OCI-LY1 (cell line): Measurements from ENCODE around the gene ZBTB46.

Source experiments
- H2AFZ ChIP-seq: fragments of 200-600 bp; sonication (generic), shearing (Covaris generic); 2 replicates; pipeline ENCODE4 v1.6.0; 2014; ENCODE audit warnings: antibody characterized with exemption, mild to moderate bottlenecking, low read length
- H3F3A ChIP-seq: fragments of 200-600 bp; sonication (generic), shearing (Covaris generic); 2 replicates; pipeline ENCODE4 v1.6.0; 2014; ENCODE audit warnings: mild to moderate bottlenecking, antibody characterized with exemption, low read length, moderate library complexity; ENCODE audit not compliant: insufficient read depth
- H3K27ac ChIP-seq: fragments of 200-600 bp; sonication (generic); 2 replicates; pipeline ENCODE4 v1.5.1; 2014; ENCODE audit warnings: low read length, mixed run types, mild to moderate bottlenecking, low read depth; ENCODE audit not compliant: poor library complexity, severe bottlenecking
- H3K27me3 ChIP-seq: fragments of 200-600 bp; sonication (generic); 2 replicates; pipeline ENCODE4 v1.6.0; 2014; ENCODE audit warnings: antibody characterized with exemption, mild to moderate bottlenecking, low read length, moderate library complexity; ENCODE audit not compliant: insufficient read depth
- H3K36me3 ChIP-seq: fragments of 200-600 bp; sonication (generic); 2 replicates; pipeline ENCODE4 v1.6.1; 2014; ENCODE audit warnings: mild to moderate bottlenecking, antibody characterized with exemption, low read length, moderate library complexity, mixed read lengths; ENCODE audit not compliant: insufficient read depth
- H3K4me1 ChIP-seq: fragments of 200-600 bp; sonication (generic); 2 replicates; pipeline ENCODE4 v1.5.1; 2014; ENCODE audit warnings: mild to moderate bottlenecking, low read length, moderate library complexity; ENCODE audit not compliant: insufficient read depth, severe bottlenecking
- H3K4me2 ChIP-seq: fragments of 200-600 bp; sonication (generic), shearing (Covaris generic); 2 replicates; pipeline ENCODE4 v1.6.1; 2014; ENCODE audit warnings: low read length
- H3K4me3 ChIP-seq: fragments of 200-600 bp; sonication (generic); 2 replicates; pipeline ENCODE4 v1.5.1; 2014; ENCODE audit warnings: low read length, low read depth, mild to moderate bottlenecking, mixed read lengths; ENCODE audit not compliant: poor library complexity, severe bottlenecking
- H3K79me2 ChIP-seq: fragments of 200-600 bp; shearing (Covaris generic); 2 replicates; pipeline ENCODE4 v1.6.1; 2016; ENCODE audit warnings: mixed run types, low read length, mixed read lengths; ENCODE audit not compliant: insufficient read depth
- H3K9ac ChIP-seq: fragments of 200-600 bp; sonication (generic), shearing (Covaris generic); 2 replicates; pipeline ENCODE4 v1.6.1; 2014; ENCODE audit warnings: mild to moderate bottlenecking, low read length, mixed read lengths
- H3K9me2 ChIP-seq: fragments of 200-600 bp; sonication (generic), shearing (Covaris generic); 2 replicates; pipeline ENCODE4 v1.6.1; 2014; ENCODE audit warnings: low read depth, mild to moderate bottlenecking, low read length, mixed read lengths
- H3K9me3 ChIP-seq: fragments of 200-600 bp; shearing (Covaris generic); 2 replicates; pipeline ENCODE4 v1.6.1; 2014; ENCODE audit warnings: low read length, mixed read lengths
- H4K20me1 ChIP-seq: fragments of 200-600 bp; sonication (generic), shearing (Covaris generic); 2 replicates; pipeline ENCODE4 v1.6.0; 2016; ENCODE audit warnings: mild to moderate bottlenecking, low read length; ENCODE audit not compliant: insufficient read depth
- EZH2 ChIP-seq: fragments of 200-600 bp; sonication (generic), shearing (Covaris generic); IDR thresholded peaks from 2 replicates; pipeline ENCODE4 v1.8.0; 2017; ENCODE audit warnings: borderline replicate concordance, mixed run types, mild to moderate bottlenecking, antibody characterized with exemption, low read length, moderate library complexity, mixed read lengths
- TF ChIP-seq, protein P1 (sequence below): fragments of 200-600 bp; sonication (generic), shearing (Covaris generic); IDR thresholded peaks from 2 replicates; pipeline ENCODE4 v1.5.1; 2017; ENCODE audit warnings: mild to moderate bottlenecking, antibody characterized with exemption, low read length, moderate library complexity, mixed read lengths

The ZBTB46 gene

DNA sequence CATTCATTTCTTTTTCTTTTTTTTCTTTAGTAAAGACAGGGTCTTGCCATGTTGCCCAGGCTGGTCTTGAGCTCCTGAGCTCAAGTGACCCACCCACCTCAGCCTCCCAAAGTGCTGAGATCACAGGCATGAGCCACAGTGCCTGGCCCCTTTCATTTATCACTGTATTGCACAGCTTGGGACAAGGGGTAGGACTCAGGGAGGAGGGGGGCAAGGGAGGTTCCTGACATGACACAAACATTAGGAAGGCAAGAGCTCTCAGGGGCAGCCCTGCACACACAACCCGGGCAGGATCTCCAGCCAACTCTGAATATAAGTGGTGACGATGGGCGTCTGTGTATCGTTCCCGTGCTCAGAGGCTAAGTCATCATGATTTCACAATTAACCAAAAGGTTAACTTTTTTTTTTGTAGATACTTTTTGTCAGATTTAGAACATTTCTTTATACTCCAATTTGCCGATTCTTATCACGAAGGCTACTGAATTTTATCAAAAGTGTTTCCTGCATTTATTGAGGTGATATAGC, 71.6 kb downstream of the ZBTB46 start:
- Histone ChIP-seq H3K27ac (no peak overlapping the region), H3K9ac (no peak overlapping the region), H3K9me2 (no peaks in the 10 kb centered on the region), H2AFZ (no peak overlapping the region), H3K27me3 (peaks cover 12% of the 10 kb centered on the region; the same call in 1 of the 2 replicates), H3K9me3 (no peaks in the 10 kb centered on the region), H3F3A (no peaks in the 10 kb centered on the region), H3K79me2 (no peaks in the 10 kb centered on the region), H3K4me1 (no peaks in the 10 kb centered on the region), H4K20me1 (no peaks in the 10 kb centered on the region), H3K36me3 (no peaks in the 10 kb centered on the region), H3K4me2 (no peak overlapping the region), H3K4me3 (no peak overlapping the region)
- TF ChIP-seq, protein P1, sequence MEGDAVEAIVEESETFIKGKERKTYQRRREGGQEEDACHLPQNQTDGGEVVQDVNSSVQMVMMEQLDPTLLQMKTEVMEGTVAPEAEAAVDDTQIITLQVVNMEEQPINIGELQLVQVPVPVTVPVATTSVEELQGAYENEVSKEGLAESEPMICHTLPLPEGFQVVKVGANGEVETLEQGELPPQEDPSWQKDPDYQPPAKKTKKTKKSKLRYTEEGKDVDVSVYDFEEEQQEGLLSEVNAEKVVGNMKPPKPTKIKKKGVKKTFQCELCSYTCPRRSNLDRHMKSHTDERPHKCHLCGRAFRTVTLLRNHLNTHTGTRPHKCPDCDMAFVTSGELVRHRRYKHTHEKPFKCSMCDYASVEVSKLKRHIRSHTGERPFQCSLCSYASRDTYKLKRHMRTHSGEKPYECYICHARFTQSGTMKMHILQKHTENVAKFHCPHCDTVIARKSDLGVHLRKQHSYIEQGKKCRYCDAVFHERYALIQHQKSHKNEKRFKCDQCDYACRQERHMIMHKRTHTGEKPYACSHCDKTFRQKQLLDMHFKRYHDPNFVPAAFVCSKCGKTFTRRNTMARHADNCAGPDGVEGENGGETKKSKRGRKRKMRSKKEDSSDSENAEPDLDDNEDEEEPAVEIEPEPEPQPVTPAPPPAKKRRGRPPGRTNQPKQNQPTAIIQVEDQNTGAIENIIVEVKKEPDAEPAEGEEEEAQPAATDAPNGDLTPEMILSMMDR: no peak
- TF ChIP-seq EZH2: no peak

DNA sequence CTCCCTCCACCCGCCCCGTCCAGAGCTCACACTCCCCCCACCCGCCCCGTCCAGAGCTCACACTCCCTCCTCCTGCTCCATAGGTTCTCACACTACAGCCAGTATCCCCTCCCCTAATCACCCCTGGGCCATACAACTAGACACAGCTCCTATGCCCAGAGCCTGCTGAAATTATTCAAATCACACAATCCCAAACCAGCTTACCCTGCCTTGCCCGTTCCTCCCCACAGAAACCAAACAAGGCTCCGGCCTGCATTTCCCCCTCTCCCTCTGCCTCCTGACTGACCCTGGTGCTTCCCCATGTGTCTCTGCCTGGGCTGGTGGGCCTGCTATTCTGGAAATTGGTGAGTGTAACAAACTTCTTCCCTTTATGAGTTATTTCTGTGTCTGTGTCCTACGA, 72.9 kb downstream of the ZBTB46 start:
- Histone ChIP-seq H3K9me3 (no peaks in the 10 kb centered on the region), H3F3A (no peaks in the 10 kb centered on the region), H3K36me3 (no peaks in the 10 kb centered on the region), H2AFZ (no peak overlapping the region), H3K4me3 (no peak overlapping the region), H3K9me2 (no peaks in the 10 kb centered on the region), H3K27ac (no peak overlapping the region), H3K4me1 (no peaks in the 10 kb centered on the region), H3K27me3 (peaks cover 12% of the 10 kb centered on the region; the same call in 1 of the 2 replicates), H3K4me2 (no peak overlapping the region), H3K9ac (no peak overlapping the region), H4K20me1 (no peaks in the 10 kb centered on the region), H3K79me2 (no peaks in the 10 kb centered on the region)
- TF ChIP-seq, protein P1: no peak
- TF ChIP-seq EZH2: no peak

DNA sequence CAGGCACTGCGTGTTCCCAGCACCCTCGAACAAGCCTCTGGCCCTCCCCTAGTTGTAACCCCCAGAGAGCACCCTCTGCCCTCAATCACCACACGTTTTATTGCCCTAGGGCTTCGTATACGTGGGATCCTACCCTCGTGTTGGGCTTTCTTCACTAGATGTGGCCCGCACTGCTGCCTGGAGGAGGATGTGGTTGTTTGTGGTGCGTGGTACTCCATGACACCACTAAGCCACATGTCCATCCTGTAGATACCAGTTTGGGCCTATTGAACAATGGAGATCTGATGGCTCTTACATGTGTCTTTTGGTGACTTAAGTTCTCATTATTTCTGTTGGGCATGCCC, 74.4 kb downstream of the ZBTB46 start:
- Histone ChIP-seq H3K9me2 (no peaks in the 10 kb centered on the region), H3K27ac (no peak overlapping the region), H3K9me3 (no peaks in the 10 kb centered on the region), H3K4me1 (no peaks in the 10 kb centered on the region), H3K27me3 (peaks cover 12% of the 10 kb centered on the region; the same call in 1 of the 2 replicates), H3K9ac (no peak overlapping the region), H3K4me3 (no peak overlapping the region), H3F3A (no peaks in the 10 kb centered on the region), H3K79me2 (no peaks in the 10 kb centered on the region), H2AFZ (no peak overlapping the region), H3K36me3 (no peaks in the 10 kb centered on the region), H3K4me2 (no peak overlapping the region), H4K20me1 (no peaks in the 10 kb centered on the region)
- TF ChIP-seq, protein P1: no peak
- TF ChIP-seq EZH2: no peak
